ENCODE data around the gene ZCCHC17. TPM values are rescaled to one million over a fixed set of nuclear protein-coding genes. Genes with fewer than 3 reads are reported as not detected.

The ZCCHC17 gene
- total RNA-seq, 1 donor from 2014 or later = 51.3 TPM

DNA sequence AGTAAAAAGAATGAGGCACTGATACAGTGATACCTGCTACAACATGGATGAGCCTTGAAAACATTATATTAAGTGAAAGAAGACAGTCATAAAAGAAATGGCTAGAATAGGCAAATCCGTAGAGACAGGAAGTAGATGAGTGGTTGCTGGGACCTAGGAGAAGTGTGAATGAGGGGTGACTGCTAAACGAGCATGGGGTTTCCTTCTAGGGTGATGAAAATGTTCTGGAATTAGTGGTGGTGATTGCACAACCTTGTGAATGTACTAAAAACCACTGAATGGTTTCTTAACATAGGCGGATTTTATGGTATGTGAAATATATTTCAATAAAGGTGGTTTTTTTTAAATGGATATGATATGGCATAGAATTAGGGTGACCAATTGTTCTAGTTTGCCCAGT lies 103.6 kb downstream of the ZCCHC17 start:
- H3K4me1 ChIP-seq (ENCODE audit: insufficient read depth, low read length) = peaks cover 16% of the 10 kb centered on the region
- H3K4me2 ChIP-seq (ENCODE audit: low read length) = no peak overlapping the region
- H3K27ac ChIP-seq (ENCODE audit: low read depth, low read length) = no peak overlapping the region
- H4K20me1 ChIP-seq (ENCODE audit: insufficient read depth, low read length) = no peaks in the 10 kb centered on the region
- H3K9me3 Mint-ChIP-seq (ENCODE audit: unreplicated experiment) = peaks cover 2% of the 10 kb centered on the region
- no peaks in the 10 kb centered on the region for H3K36me3 Mint-ChIP-seq (ENCODE audit: low read depth, unreplicated experiment)
- H2AFZ ChIP-seq (ENCODE audit: low read depth, low read length) = no peak overlapping the region
- no peaks in the 10 kb centered on the region for H3K9me3 ChIP-seq (ENCODE audit: insufficient read depth, low read depth, low read length)
- TF ChIP-seq, protein P1, sequence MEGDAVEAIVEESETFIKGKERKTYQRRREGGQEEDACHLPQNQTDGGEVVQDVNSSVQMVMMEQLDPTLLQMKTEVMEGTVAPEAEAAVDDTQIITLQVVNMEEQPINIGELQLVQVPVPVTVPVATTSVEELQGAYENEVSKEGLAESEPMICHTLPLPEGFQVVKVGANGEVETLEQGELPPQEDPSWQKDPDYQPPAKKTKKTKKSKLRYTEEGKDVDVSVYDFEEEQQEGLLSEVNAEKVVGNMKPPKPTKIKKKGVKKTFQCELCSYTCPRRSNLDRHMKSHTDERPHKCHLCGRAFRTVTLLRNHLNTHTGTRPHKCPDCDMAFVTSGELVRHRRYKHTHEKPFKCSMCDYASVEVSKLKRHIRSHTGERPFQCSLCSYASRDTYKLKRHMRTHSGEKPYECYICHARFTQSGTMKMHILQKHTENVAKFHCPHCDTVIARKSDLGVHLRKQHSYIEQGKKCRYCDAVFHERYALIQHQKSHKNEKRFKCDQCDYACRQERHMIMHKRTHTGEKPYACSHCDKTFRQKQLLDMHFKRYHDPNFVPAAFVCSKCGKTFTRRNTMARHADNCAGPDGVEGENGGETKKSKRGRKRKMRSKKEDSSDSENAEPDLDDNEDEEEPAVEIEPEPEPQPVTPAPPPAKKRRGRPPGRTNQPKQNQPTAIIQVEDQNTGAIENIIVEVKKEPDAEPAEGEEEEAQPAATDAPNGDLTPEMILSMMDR (IDR thresholded peaks at IDR 0.05; ENCODE audit: insufficient read depth, low read depth, low read length) = no peak
- peaks cover 10% of the 10 kb centered on the region for H3K4me1 Mint-ChIP-seq (ENCODE audit: low read depth, unreplicated experiment)
- H3K4me3 Mint-ChIP-seq (ENCODE audit: unreplicated experiment) = no peak overlapping the region
- no peak overlapping the region for H3K9ac ChIP-seq (ENCODE audit: low read length)
- H3K4me3 ChIP-seq (ENCODE audit: insufficient read depth, low read depth, low read length) = no peak overlapping the region
- H3K27me3 ChIP-seq (ENCODE audit: insufficient read depth, low read length) = no peaks in the 10 kb centered on the region
- DNase-seq (ENCODE audit: low read depth) (no peak), FAIRE-seq (no peak)
- H3K36me3 ChIP-seq (ENCODE audit: insufficient read depth, low read length) = no peaks in the 10 kb centered on the region
- H3K27me3 Mint-ChIP-seq (ENCODE audit: low read depth, unreplicated experiment) = peaks cover 13% of the 10 kb centered on the region
- no peak overlapping the region for H3K27ac Mint-ChIP-seq (ENCODE audit: unreplicated experiment)
- H3K79me2 ChIP-seq (ENCODE audit: insufficient read depth, low read length) = no peaks in the 10 kb centered on the region

DNA sequence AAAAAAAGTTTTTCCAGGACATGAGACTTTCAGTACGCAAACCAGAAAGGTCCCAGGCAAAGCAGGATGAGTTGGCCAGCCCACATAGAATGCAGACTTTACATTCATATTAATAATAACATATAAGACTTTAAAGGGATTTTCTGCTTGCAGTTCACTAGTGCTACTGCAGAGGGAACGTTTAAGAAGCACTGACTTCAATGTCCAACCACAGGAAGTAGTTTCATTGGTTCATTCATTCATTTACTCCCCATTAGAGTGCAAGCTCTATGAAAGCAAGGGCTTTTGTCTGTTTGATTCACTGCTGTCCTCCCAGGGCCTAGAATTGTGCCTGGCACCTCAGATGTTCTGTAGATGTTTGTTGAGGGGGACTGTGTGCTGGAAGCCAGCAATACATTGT lies 104.4 kb downstream of the ZCCHC17 start:
- Mint-ChIP-seq H3K9me3 (ENCODE audit: unreplicated experiment) (peaks cover 2% of the 10 kb centered on the region), H3K4me1 (ENCODE audit: low read depth, unreplicated experiment) (peaks cover 10% of the 10 kb centered on the region), H3K27ac (ENCODE audit: unreplicated experiment) (no peak overlapping the region), H3K27me3 (ENCODE audit: low read depth, unreplicated experiment) (peaks cover 10% of the 10 kb centered on the region), H3K36me3 (ENCODE audit: low read depth, unreplicated experiment) (no peaks in the 10 kb centered on the region), H3K4me3 (ENCODE audit: unreplicated experiment) (no peak overlapping the region)
- Histone ChIP-seq H3K79me2 (ENCODE audit: insufficient read depth, low read length) (no peaks in the 10 kb centered on the region), H3K27me3 (ENCODE audit: insufficient read depth, low read length) (no peaks in the 10 kb centered on the region), H3K9ac (ENCODE audit: low read length) (no peak overlapping the region), H2AFZ (ENCODE audit: low read depth, low read length) (no peak overlapping the region), H4K20me1 (ENCODE audit: insufficient read depth, low read length) (no peaks in the 10 kb centered on the region), H3K4me1 (ENCODE audit: insufficient read depth, low read length) (peaks cover 16% of the 10 kb centered on the region), H3K27ac (ENCODE audit: low read depth, low read length) (no peak overlapping the region), H3K4me3 (ENCODE audit: insufficient read depth, low read depth, low read length) (no peak overlapping the region), H3K4me2 (ENCODE audit: low read length) (no peak overlapping the region), H3K9me3 (ENCODE audit: insufficient read depth, low read depth, low read length) (no peaks in the 10 kb centered on the region), H3K36me3 (ENCODE audit: insufficient read depth, low read length) (no peaks in the 10 kb centered on the region)
- no peak for FAIRE-seq
- DNase-seq (ENCODE audit: low read depth) = no peak
- TF ChIP-seq, protein P1 (IDR thresholded peaks at IDR 0.05; ENCODE audit: insufficient read depth, low read depth, low read length) = peak; percentile 5
- TF ChIP-seq EZH2 (IDR thresholded peaks at IDR 0.05; ENCODE audit: insufficient read depth, low read length) = no peak

DNA sequence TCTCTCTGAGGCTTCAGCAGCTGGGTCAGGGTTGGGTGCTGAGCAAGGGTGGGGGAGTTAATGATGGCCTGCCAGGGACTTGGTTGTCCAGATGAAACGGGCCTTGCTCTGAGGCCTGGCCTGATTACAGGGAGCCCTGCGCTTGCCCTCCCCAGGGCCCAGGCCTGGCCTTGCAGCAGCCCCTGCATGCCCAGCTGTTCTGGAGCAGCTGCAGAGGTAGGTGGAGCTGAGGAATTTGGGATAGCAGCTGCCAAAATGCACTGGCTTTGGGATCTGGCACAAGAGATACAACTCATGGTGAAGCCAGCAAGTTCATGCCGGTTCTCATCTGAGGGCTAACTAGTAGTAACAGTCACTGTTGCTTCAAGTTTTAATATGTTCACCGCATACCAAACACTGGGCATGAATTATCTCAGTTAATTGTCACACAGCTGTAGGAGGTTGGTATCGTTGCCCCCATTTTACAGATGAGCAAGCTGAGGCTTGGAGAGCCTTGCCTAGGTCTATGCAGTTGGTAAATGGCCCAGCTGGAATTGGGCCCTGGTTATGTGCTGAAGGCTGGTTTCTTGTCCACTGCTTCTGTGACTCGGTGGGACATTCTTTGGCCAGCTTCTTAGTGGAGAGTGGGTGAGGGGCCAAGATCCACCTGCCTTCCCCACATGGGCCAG lies 108.9 kb downstream of the ZCCHC17 start:
- no peak for FAIRE-seq
- TF ChIP-seq, protein P1 (IDR thresholded peaks at IDR 0.05; ENCODE audit: insufficient read depth, low read depth, low read length) = no peak
- Mint-ChIP-seq H3K9me3 (ENCODE audit: unreplicated experiment) (no peaks in the 10 kb centered on the region), H3K4me3 (ENCODE audit: unreplicated experiment) (no peak overlapping the region), H3K4me1 (ENCODE audit: low read depth, unreplicated experiment) (no peaks in the 10 kb centered on the region), H3K36me3 (ENCODE audit: low read depth, unreplicated experiment) (no peaks in the 10 kb centered on the region), H3K27me3 (ENCODE audit: low read depth, unreplicated experiment) (peaks cover 31% of the 10 kb centered on the region), H3K27ac (ENCODE audit: unreplicated experiment) (no peak overlapping the region)
- H3K9ac ChIP-seq (ENCODE audit: low read length) = no peak overlapping the region
- no peaks in the 10 kb centered on the region for H3K36me3 ChIP-seq (ENCODE audit: insufficient read depth, low read length)
- H3K4me3 ChIP-seq (ENCODE audit: insufficient read depth, low read depth, low read length) = no peak overlapping the region
- H3K9me3 ChIP-seq (ENCODE audit: insufficient read depth, low read depth, low read length) = no peaks in the 10 kb centered on the region
- peaks cover 7% of the 10 kb centered on the region for H3K4me1 ChIP-seq (ENCODE audit: insufficient read depth, low read length)
- H2AFZ ChIP-seq (ENCODE audit: low read depth, low read length) = no peak overlapping the region
- no peaks in the 10 kb centered on the region for H3K27me3 ChIP-seq (ENCODE audit: insufficient read depth, low read length)
- no peaks in the 10 kb centered on the region for H3K79me2 ChIP-seq (ENCODE audit: insufficient read depth, low read length)
- H3K27ac ChIP-seq (ENCODE audit: low read depth, low read length) = no peak overlapping the region
- no peak for DNase-seq (ENCODE audit: low read depth)
- H4K20me1 ChIP-seq (ENCODE audit: insufficient read depth, low read length) = no peaks in the 10 kb centered on the region
- no peak overlapping the region for H3K4me2 ChIP-seq (ENCODE audit: low read length)
